ENCODE results near the gene ATF7IP2.
"Not testable (repeated sequence)": the region's sequence is repeated elsewhere in the genome, so short reads cannot be mapped to it uniquely, and the experiment has no call there.

ATF7IP2 gene

GRCh38 chr16:10373556-10373955, 12.3 kb upstream of the ATF7IP2 start:
- no peak for DNase-seq

- DNase-seq = no peak
These were observed 9.6 kb upstream of the ATF7IP2 start for GRCh38 chr16:10376229-10376628.

- DNase-seq = no peak
These were observed 2.2 kb upstream of the ATF7IP2 start for GRCh38 chr16:10383626-10384025.

- no peak for DNase-seq
These were observed 748 bp downstream of the ATF7IP2 start for GRCh38 chr16:10386517-10387100.

- DNase-seq = no peak
These were observed 1.3 kb downstream of the ATF7IP2 start for GRCh38 chr16:10387188-10387617.

- no peak for DNase-seq
These were observed 3.1 kb downstream of the ATF7IP2 start for GRCh38 chr16:10388988-10389387.

GRCh38 chr16:10390330-10390729, 4.5 kb downstream of the ATF7IP2 start:
- DNase-seq = no peak

- no peak for DNase-seq
These were observed 5.0 kb downstream of the ATF7IP2 start for GRCh38 chr16:10390867-10391266.

GRCh38 chr16:10391339-10391738, 5.5 kb downstream of the ATF7IP2 start:
- no peak for DNase-seq

- no peak for DNase-seq
These were observed 17.1 kb downstream of the ATF7IP2 start for GRCh38 chr16:10402975-10403374.

GRCh38 chr16:10405386-10405939, 19.6 kb downstream of the ATF7IP2 start:
- no peak for DNase-seq

- no peak for DNase-seq
These were observed 23.0 kb downstream of the ATF7IP2 start for GRCh38 chr16:10408824-10409381.

GRCh38 chr16:10409713-10410112, 23.9 kb downstream of the ATF7IP2 start:
- not testable (repeated sequence) for DNase-seq

- no peak for DNase-seq
These were observed 24.6 kb downstream of the ATF7IP2 start for GRCh38 chr16:10410469-10410868.

GRCh38 chr16:10412935-10413601, 27.2 kb downstream of the ATF7IP2 start:
- no peak for DNase-seq

GRCh38 chr16:10418204-10418603, 32.3 kb downstream of the ATF7IP2 start:
- DNase-seq = not testable (repeated sequence)

GRCh38 chr16:10419701-10420100, 33.8 kb downstream of the ATF7IP2 start:
- no peak for DNase-seq

- no peak for DNase-seq
These were observed 35.7 kb downstream of the ATF7IP2 start for GRCh38 chr16:10421596-10421995.

GRCh38 chr16:10428433-10429168, 42.7 kb downstream of the ATF7IP2 start:
- no peak for DNase-seq

- not testable (repeated sequence) for DNase-seq
These were observed 43.6 kb downstream of the ATF7IP2 start for GRCh38 chr16:10429299-10429969.

GRCh38 chr16:10441726-10442125, 55.9 kb downstream of the ATF7IP2 start:
- no peak for DNase-seq

GRCh38 chr16:10447289-10447688, 61.4 kb downstream of the ATF7IP2 start:
- DNase-seq = no peak
